ENCODE results near the gene ATP1A3. TPM values are rescaled to one million over a fixed set of nuclear protein-coding genes. Genes with fewer than 3 reads are reported as not detected.

The ATP1A3 gene
- total RNA-seq, 1 donor from 2014 or later, result not detected

DNA sequence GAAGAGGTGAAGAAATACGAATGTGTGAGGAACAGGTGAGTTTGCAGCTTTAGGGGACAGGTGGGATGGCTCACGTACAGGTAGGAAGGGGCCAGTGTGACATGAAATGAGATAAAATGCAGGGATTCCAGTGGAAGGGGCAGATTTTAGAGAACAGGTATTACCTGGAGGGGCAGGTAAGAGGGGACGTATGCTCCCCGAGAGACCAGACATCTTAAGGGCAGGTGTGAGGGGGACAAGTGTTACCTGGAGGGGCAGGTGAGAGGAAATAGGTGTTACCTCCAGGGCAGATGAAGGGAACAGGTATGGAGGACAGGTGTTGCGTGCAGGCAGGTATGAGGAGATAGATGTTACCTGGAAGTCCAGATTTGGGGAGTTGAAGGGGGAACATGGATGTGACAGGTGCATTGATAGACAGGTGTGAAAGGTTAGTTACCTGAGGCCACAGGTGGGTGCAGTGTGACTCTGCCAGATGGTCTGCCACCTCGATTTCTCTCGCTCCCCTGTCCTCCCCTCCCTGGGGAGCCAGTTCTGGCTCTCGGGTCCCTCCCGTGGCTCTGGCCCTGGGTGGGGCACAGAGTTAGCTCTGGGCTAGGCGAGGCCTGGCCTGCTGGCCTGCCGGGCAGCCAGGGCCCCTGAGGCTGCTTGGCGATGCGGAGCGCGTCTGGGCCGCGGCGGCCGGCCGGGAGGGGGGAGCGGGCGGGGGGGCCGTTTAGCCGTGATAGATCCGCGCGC lies 67.8 kb downstream of the ATP1A3 start:
- peaks cover 6% of the 10 kb centered on the region for H3K4me1 Mint-ChIP-seq
- H3K4me3 Mint-ChIP-seq, result no peak overlapping the region
- H3K27me3 Mint-ChIP-seq (ENCODE audit: low read depth), result peaks cover 48% of the 10 kb centered on the region
- TF ChIP-seq, protein P1, sequence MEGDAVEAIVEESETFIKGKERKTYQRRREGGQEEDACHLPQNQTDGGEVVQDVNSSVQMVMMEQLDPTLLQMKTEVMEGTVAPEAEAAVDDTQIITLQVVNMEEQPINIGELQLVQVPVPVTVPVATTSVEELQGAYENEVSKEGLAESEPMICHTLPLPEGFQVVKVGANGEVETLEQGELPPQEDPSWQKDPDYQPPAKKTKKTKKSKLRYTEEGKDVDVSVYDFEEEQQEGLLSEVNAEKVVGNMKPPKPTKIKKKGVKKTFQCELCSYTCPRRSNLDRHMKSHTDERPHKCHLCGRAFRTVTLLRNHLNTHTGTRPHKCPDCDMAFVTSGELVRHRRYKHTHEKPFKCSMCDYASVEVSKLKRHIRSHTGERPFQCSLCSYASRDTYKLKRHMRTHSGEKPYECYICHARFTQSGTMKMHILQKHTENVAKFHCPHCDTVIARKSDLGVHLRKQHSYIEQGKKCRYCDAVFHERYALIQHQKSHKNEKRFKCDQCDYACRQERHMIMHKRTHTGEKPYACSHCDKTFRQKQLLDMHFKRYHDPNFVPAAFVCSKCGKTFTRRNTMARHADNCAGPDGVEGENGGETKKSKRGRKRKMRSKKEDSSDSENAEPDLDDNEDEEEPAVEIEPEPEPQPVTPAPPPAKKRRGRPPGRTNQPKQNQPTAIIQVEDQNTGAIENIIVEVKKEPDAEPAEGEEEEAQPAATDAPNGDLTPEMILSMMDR (IDR thresholded peaks at IDR 0.05; ENCODE audit: unreplicated experiment), result no peak
- H3K36me3 Mint-ChIP-seq, result no peaks in the 10 kb centered on the region
- no peak for DNase-seq (ENCODE audit: low spot score in 2 of 2, unreplicated experiment in 2 of 2)
- no peak overlapping the region for H3K27ac Mint-ChIP-seq
- H3K9me3 Mint-ChIP-seq, result no peaks in the 10 kb centered on the region

DNA sequence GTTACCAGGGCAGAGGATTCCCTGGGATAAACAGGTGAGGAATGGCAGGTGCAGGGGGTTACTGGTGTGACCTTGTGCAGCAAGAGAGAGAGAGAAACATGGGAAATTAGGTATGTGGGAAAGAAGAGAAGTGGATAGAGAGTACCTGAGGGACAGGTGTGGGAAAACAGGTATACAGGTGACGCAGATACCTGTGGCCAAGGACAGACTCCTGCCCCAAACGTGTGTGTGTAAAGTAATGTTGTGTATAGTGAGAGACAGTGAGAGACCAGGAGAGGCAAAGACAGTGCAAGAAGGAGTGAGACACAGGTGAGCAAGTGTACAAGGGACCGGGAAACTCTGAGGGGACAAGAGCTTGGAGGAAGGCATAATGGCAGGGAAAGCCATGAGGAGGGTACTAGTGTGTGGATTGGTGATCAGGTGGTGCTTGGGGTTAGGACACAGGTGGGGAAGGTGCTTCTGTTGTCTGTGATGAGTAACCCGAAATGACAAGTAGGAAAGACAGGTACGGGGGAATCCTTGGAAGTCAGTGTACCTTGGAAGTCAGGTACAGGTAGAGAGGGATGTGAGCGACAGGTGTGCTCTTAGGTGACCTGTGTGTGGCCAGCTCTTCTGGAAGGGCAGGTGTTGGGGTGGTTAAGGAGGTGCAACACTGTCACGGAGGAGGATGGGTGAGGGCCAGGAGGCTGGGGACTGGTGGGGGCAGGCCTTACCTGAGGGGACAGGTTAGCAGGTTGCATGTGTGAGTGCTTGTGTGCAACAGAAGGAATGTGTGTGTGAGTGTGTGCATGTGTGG lies 68.6 kb downstream of the ATP1A3 start:
- H3K4me3 Mint-ChIP-seq, result no peak overlapping the region
- H3K27ac Mint-ChIP-seq, result no peak overlapping the region
- peaks cover 6% of the 10 kb centered on the region for H3K4me1 Mint-ChIP-seq
- TF ChIP-seq, protein P1 (IDR thresholded peaks at IDR 0.05; ENCODE audit: unreplicated experiment), result no peak
- no peak for DNase-seq (ENCODE audit: low spot score in 2 of 2, unreplicated experiment in 2 of 2)
- no peaks in the 10 kb centered on the region for H3K9me3 Mint-ChIP-seq
- peaks cover 42% of the 10 kb centered on the region for H3K27me3 Mint-ChIP-seq (ENCODE audit: low read depth)
- H3K36me3 Mint-ChIP-seq, result no peaks in the 10 kb centered on the region

DNA sequence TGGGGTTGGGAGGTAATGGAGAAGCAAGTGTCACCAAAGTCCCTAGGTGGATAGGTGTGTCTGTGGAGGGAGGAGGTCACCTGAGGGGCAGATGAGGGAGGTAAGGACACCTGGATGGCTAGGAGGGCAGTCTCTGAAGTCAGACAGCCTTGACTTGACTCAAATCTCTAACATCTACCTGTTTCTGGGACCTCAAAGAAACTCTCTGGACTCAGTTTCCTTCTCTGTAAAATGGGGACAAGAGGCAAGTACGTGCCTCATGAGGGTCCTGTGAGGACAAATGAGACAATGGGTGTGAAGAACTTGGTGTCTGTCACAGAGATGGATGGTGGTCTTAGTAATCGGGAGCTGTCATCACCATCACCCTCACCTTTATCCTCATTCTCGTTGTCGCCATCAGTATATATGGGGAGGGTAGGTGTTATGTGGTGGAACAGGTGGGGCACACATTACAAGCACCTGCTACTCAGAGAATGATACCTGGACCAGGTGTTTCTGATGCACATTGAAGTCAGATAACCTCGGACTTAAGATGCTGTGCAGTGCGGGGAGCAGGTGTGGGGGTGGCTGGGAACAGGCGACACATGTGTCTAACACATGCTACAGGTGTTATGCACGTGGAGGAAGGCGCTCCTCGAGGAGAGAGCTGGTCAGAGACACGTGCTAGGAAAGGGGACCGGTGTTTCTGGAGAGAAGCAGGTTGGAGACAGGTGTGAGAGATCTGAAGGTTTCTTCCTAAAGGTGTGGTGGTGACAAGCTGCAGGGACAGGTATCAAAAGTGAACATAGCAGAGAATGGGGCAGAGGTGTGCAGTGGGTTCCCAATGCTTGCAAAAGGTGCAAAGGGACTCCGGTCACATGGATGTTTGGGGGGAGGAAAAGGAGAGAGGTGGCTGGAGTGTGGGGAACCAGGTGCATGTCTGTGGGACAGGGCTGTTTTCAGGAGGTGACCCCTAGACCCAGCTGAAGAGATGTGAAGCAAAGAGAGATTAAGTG lies 69.6 kb downstream of the ATP1A3 start:
- H3K4me3 Mint-ChIP-seq, result no peak overlapping the region
- DNase-seq (ENCODE audit: low spot score in 2 of 2, unreplicated experiment in 2 of 2), result no peak
- H3K4me1 Mint-ChIP-seq, result peaks cover 6% of the 10 kb centered on the region
- TF ChIP-seq, protein P1 (IDR thresholded peaks at IDR 0.05; ENCODE audit: unreplicated experiment), result no peak
- peaks cover 32% of the 10 kb centered on the region for H3K27me3 Mint-ChIP-seq (ENCODE audit: low read depth)
- no peaks in the 10 kb centered on the region for H3K9me3 Mint-ChIP-seq
- H3K27ac Mint-ChIP-seq, result no peak overlapping the region
- no peaks in the 10 kb centered on the region for H3K36me3 Mint-ChIP-seq

DNA sequence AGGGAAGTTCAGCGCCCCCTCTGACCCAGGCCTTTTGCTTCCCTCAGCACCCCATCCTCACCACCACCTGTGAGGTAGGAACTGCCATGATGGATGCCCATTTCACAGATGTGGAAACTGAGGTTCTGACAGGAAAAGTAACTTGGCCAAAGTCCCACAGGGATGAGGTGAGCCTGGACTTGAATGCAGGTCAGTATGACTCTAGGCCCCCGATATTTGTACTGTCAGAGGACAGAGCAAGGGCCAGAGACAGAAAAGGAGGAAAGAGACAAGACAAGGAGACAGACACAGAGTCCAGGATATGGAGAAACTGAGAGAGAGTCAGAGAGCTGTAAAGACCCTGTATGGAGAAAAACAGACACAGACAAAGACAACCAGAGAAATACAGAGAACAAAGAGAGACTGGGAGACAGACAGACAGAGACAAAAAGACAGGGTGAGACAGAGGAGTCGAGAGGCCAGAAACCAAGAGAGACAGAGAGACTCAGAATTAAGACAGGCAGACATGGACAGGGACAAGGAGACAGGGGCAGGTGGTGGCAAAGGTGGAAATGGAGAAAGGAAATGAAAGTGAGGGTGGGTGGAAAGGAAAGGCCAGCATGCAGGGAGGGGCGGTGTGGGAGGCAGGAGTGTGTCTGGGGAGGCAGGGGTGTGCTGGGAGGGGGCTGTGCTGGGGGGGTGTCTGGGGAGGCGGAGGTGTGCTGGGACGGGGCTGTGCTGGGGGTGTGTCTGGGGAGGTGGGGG lies 70.8 kb downstream of the ATP1A3 start:
- no peaks in the 10 kb centered on the region for H3K36me3 Mint-ChIP-seq
- H3K27ac Mint-ChIP-seq, result no peak overlapping the region
- H3K9me3 Mint-ChIP-seq, result no peaks in the 10 kb centered on the region
- H3K27me3 Mint-ChIP-seq (ENCODE audit: low read depth), result peaks cover 23% of the 10 kb centered on the region
- no peak overlapping the region for H3K4me3 Mint-ChIP-seq
- no peaks in the 10 kb centered on the region for H3K4me1 Mint-ChIP-seq
- TF ChIP-seq, protein P1 (IDR thresholded peaks at IDR 0.05; ENCODE audit: unreplicated experiment), result no peak
- no peak for DNase-seq (ENCODE audit: low spot score in 2 of 2, unreplicated experiment in 2 of 2)

DNA sequence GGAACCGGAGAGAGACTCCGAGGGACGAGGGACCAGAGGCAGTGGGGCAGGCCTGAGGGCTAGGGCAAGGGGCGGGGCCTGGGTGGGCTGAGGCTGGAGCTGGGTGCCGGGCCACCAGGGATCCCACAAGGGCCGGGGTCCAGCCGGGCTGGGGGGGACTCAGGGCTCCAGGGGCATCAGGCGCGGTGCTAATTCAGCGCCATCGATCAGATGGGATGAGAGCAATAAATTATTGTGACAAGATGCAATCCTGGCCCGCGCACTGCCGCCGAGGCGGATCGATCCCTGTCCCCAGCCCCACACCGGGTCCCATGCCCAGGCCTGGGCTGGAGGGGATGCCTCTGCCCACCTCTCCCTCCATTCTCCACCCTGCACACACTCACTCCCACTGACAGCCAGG lies 71.4 kb downstream of the ATP1A3 start:
- Mint-ChIP-seq H3K4me3 (no peak overlapping the region), H3K9me3 (no peaks in the 10 kb centered on the region)

More for the DNA sequence above, 71.4 kb downstream of the ATP1A3 start:
- Mint-ChIP-seq H3K27me3 (ENCODE audit: low read depth) (peaks cover 21% of the 10 kb centered on the region), H3K36me3 (no peaks in the 10 kb centered on the region), H3K4me1 (no peaks in the 10 kb centered on the region), H3K27ac (no peak overlapping the region)
- TF ChIP-seq, protein P1 (IDR thresholded peaks at IDR 0.05; ENCODE audit: unreplicated experiment), result no peak
- DNase-seq (ENCODE audit: low spot score in 2 of 2, unreplicated experiment in 2 of 2), result no peak

Data from mesothelial cell of epicardium (in vitro differentiated cells).